Right ventricle myocardium superior (tissue), 1 donor: ENCODE results near the gene CTTNBP2. TPM values are rescaled to one million over a fixed set of nuclear protein-coding genes. Genes with fewer than 3 reads are reported as not detected.
A peak's percentile ranks its signal among the peaks of the same experiment; 100 is the strongest.

ENCODE experiments used
- ATAC-seq: fragments of 200-7000 bp; cut with Tn5 transposase; one replicate; pipeline ENCODE4 v1.9.1; 2020; ENCODE audit warnings: mild to moderate bottlenecking; ENCODE audit not compliant: poor library complexity
- DNase-seq: peaks from one replicate; pipeline ENCODE4 v3.0.0-alpha.2; 2020
- intact Hi-C: fragments of 100-400 bp; cut with DNase I; formaldehyde crosslinking; loops from one replicate; pipeline ENCODE4 v1.11.2; 2022
- long read RNA-seq: library from polyadenylated mRNA; unstranded; transcript quantifications from one replicate; pipeline ENCODE4 v2.0.0, GENCODE V29; 2021
- total RNA-seq: library from RNA; stranded (reverse); fragmentation: NEBNext Ultra II Directional; extraction: Animal tissue kit (Norgen Biotek cat#: 25700); gene quantifications from one replicate; pipeline ENCODE4 v1.2.1, GENCODE V29; 2021
- donor health status: DM: no; HTN: yes; CAD: no; lungs with severe emphysema.

CTTNBP2 gene, protein sequence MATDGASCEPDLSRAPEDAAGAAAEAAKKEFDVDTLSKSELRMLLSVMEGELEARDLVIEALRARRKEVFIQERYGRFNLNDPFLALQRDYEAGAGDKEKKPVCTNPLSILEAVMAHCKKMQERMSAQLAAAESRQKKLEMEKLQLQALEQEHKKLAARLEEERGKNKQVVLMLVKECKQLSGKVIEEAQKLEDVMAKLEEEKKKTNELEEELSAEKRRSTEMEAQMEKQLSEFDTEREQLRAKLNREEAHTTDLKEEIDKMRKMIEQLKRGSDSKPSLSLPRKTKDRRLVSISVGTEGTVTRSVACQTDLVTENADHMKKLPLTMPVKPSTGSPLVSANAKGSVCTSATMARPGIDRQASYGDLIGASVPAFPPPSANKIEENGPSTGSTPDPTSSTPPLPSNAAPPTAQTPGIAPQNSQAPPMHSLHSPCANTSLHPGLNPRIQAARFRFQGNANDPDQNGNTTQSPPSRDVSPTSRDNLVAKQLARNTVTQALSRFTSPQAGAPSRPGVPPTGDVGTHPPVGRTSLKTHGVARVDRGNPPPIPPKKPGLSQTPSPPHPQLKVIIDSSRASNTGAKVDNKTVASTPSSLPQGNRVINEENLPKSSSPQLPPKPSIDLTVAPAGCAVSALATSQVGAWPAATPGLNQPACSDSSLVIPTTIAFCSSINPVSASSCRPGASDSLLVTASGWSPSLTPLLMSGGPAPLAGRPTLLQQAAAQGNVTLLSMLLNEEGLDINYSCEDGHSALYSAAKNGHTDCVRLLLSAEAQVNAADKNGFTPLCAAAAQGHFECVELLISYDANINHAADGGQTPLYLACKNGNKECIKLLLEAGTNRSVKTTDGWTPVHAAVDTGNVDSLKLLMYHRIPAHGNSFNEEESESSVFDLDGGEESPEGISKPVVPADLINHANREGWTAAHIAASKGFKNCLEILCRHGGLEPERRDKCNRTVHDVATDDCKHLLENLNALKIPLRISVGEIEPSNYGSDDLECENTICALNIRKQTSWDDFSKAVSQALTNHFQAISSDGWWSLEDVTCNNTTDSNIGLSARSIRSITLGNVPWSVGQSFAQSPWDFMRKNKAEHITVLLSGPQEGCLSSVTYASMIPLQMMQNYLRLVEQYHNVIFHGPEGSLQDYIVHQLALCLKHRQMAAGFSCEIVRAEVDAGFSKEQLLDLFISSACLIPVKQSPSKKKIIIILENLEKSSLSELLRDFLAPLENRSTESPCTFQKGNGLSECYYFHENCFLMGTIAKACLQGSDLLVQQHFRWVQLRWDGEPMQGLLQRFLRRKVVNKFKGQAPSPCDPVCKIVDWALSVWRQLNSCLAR (N-terminal part only)
- total RNA-seq, result 2.0 TPM
- long read RNA-seq, partial matches to known transcripts, result 1 of 2 reads
- long read RNA-seq, other reads (novel, unspliced or antisense), result 1 of 2 reads

DNA sequence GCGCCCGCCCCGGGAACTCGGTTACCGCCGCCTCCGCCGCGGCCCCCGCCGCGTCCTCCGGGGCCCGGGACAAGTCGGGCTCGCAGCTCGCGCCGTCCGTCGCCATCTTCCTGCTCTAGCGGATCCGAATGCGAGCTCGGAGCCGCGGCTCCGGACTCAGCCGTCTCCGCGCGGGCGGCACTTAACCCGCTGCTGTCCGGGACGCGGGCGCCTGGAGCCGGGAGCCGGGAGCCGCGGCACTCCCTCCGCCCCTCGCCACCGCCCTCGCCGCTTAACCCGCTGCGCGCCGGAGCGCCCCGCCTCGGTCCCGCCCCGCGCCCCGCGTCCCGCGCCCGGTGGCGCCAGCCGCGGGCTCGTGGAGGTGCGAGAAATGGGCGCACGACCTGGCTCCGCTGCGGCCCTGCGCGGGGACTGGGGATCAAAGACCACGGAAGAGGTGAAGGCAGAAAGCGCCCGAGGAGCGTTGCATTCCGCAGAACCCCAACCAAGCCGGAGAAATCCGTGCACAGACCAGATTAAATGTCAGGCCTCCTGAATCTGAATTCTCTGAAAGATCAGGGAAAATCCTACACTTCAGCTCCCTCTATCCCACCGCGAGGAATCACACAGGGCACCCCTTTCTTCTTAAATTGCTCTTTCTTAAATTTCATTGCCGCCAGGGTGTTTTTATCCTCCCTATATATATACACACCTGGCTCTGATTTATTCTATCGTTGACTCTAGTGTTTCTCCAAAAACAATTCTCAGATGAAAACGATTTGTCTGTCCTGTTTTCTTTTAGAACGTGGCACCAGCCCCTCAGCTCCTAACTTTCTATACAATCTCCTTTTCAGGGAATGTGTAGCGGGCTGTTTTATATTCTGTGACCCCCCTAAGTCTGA is at the start of gene CTTNBP2:
Gene CTTNBP2 (minus strand): TSS at position 132 of the 881 bp plus-strand sequence. CDS start 26 bp downstream, at position 106.
- peak; percentile 93 for ATAC-seq
- intact Hi-C loops, result loop anchor here (10.0 kb wide), 1 partner anchor 119 kb away; no protein-coding TSS in a partner anchor

DNA sequence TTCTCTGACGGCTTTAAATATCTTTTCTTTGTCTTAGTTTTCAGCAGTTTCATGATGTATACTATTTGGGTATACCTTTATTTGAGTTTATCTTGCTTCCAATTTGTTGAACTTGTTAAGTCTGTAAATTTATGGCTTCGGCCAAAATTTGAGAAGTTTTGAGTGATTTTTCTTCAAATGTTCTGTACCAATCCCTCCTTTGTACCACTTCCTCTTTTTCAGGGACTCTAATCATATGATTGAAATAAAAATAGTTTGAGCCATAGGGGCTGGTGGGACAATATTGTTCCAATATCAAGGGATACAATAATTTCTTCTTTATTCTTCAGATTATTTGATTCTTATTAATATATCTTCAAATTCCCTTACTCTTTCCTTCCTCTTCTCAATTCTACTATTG is 43.1 kb upstream of the CTTNBP2 start:
- no peak for ATAC-seq
- DNase-seq, result no peak
- intact Hi-C loops, result no loop called here

More for the DNA sequence above, at the start of gene CTTNBP2:
- peak; percentile 79 for DNase-seq

DNA sequence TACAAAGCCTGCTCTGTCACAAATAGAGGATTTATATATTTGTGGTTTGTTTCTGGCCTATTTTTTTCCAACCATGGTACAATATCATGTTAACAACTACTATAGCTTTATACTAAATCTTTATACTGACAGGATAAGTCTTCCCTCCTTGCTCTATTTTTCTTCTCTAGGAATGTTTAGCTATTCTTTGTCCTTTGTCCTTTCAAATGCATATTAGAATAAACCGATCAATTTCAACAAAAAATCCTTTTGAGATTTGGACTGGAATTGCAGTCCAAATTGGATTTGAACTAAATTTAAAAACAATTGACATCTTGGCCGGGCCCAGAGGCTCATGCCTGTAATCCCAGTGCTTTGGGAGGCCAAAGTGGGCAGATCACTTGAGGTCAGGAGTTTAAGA is 39.2 kb upstream of the CTTNBP2 start:
- ATAC-seq (no peak), DNase-seq (no peak)
- intact Hi-C loops, result no loop called here

DNA sequence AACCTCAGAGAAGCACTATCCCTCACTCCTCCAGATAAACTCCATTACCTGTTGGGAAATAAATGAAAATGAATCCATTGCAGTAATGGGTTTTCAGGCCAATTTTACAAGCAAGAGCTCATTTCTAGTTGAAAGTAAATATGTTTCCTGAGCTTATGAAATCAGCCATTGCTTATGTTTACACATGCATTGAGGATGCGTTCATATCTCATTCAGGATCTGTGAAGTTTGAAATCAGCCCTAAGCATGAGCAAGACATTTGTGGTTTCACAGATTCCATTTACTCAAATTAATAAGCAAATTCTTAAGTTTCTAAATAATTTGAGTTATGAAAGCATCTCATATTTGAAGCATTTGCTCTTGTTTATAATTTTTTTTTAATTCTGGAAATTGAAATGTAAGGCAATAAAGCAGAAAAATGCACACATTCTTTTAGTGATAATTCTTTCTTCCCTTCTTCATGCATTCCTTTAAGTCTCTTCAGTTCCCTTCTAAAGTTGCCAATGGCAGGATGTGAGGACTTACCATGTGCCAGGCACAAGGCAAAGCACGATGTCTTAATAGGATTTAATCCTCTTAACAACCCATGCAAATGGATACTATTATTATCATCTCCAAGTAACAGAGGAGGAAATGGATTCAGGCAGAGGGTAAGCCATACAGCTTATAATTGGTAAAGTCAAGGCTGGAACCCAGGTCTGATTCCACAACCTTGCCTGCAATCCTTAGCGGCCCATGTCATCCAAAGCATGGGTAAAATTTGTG is 35.0 kb upstream of the CTTNBP2 start:
- no peak for ATAC-seq
- intact Hi-C loops, result no loop called here
- DNase-seq, result no peak

DNA sequence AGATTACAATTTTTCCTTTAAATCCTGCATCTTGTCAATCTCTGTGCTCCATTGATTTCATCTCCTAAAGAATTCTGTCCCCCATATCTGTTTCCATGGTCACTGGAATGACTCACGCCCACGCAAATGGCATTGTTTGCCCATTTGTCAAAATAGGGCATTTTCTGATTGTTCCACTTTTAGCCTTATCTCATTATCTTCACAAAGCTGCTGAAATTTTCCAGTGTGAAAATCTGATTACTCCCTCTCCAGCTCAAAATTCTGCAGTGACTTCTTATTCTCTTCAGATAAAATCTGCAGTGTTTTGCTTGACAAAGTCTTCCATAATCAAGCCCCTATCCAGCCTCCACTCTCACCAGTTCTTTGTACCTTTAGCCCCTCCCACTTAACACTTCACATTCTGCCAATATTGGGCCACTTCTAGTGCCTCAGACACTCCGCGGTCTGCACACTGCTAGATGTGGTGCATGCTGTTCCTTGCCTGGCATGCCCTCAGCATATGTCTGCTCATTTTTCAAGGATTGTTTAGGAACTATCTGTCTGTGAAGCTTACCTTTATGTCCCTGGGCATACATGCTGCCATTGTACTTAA is 33.9 kb upstream of the CTTNBP2 start:
- intact Hi-C loops, result no loop called here
- no peak for DNase-seq
- ATAC-seq, result no peak

DNA sequence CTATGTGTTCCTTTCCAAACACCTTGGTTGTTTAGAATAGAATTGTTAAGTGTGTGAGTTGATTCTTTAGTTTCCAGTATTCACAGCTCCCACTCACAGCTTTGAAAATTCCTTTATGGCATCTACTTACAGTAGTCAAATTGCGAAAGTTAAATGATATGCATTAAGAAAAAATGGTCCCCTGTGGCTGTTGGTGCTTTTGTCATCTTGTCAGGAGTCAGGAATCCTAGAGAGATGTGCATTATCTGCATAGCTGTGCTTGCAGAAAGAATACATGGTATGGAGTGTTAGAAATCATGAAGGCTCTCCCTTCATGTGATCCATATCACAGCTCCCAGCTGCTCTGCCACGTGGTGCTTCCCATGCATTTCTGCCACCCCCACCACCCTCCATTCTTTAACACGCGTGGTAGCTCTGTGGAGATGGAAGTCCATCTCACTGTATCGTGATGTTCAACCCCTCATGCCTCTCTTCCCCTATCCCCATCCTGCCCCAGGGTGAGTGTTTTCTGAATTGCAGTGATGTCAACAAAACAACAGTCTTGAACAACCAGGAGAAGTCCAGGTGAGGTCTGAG is 29.2 kb upstream of the CTTNBP2 start:
- intact Hi-C loops, result no loop called here
- DNase-seq, result no peak
- ATAC-seq, result no peak

DNA sequence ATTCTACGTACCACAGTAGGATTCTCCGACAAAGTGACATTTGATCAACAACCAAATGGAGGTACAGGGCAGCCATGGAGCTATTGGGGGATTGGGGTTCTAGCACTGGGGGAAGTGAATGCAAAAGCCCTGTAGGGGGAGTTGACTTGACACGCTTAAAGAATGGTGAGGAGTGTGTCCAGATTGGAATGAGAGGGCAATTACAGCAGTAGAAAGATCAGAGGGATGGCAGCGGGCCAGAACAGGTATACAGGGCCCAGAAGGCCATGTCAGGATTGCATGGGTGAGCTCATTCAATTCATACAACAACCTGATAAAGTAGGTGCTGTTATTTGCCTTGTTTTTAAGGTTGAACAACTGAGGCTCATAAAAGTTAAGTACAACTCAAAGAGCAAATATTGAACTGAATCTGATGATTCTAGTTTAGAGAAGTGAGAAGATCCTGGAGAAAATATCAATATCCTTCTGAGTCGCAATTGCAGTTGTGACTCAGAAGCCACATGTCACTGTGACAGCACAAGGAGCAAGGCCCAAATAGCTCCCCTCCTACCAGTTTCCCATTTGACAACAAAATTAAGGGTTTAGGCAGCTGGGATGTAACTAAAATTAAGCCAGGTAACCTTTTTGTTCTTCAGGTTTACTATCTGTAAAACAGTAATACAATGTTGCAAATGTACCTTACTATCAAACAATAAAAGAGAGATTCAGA is 28.0 kb upstream of the CTTNBP2 start:
- no peak for DNase-seq
- no peak for ATAC-seq
- intact Hi-C loops, result no loop called here

DNA sequence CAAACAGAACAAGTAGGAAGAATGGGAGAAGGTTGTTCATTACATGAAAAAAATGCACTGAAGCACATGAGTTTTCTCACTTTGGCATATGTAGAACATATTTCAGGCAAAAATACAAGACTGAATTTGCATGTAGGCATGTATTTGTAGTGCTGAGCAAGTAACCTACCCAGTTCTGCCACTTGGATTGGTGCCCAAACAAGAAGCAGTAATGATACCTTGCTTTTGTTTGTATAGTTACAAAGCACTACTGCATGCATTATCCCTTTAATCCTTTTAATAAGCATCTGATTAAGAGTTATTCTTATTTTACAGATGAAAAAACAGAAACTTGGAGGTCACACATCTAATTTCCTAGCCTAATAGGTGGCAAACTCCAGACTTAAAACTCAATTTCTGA is 23.1 kb upstream of the CTTNBP2 start:
- intact Hi-C loops, result no loop called here
- ATAC-seq (no peak), DNase-seq (no peak)

DNA sequence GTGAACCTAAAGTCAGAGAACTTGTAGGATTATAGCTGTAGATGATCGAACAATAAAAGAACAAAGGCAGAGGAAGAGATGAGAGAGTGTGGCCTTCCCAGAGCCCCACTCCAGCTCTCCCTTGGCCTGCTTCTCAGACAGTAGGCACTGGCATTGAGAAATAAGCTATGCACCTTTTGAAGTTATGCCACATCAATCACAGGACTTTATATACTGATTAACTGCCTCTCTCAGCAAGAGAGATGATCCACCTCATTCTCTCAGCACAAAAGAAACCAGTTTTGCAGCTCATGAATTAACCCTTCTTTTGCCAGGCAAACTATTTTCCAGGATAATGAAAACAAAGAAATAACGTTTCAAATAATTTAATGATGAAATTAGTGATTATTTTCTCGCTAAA is 22.0 kb upstream of the CTTNBP2 start:
- ATAC-seq, result no peak
- intact Hi-C loops, result no loop called here
- no peak for DNase-seq

DNA sequence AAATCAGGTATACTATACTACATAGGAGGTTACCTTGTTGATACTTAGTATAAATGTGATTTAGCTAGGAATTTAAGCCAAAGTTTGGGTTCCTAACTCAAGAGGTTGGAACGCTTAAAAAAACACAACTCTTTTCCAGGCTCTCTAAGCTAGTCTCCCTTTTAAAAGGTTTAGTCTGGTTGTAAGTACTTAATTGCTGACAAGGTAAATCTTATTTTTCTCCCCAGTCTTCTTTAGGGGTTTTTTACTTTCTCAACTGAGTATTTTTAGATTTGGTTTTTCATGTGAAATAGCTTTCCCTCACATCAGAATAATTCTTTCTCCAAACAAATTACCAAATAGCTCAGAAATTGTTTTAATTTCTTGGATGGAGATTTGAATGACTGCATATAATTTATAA is 20.8 kb upstream of the CTTNBP2 start:
- ATAC-seq (no peak), DNase-seq (no peak)
- intact Hi-C loops, result no loop called here

DNA sequence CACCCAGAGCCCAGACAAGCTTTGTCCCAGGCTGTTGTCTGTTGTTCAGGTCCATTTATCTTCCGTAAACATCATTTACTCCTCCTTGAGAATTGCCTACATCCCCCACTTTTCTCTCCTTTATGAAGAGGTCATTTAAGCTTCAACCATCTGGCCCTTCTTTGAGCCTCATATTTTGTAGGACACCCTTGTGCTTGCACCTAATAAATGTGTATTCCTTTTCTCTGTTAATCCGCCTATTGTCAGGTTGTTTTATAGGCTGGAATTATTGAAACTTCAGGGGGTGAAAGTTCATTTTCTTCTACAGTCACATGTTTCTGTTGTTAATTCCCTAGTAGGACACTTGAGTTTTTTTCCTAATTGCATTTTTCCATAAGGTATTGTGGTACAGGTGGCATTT is 19.6 kb upstream of the CTTNBP2 start:
- intact Hi-C loops, result no loop called here
- DNase-seq (no peak), ATAC-seq (no peak)

DNA sequence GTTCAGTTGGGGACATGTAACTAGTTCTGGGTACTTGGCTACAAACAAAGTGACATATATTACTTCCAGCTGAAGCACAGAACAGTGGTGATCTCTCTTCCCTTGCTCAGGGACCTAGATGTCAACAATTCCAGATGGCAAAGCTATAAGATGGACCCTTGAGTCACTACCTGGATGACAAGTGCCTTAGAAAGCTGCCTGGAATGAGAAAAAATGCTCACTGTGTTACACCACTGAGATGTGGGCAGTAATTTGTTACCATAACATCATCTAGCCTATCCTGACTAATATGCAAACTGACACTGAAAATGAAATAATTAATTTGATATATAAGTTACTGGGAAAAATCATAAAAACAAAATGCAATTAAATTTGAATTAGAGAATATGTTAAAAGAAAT is 16.4 kb upstream of the CTTNBP2 start:
- ATAC-seq, result no peak
- intact Hi-C loops, result no loop called here

DNA sequence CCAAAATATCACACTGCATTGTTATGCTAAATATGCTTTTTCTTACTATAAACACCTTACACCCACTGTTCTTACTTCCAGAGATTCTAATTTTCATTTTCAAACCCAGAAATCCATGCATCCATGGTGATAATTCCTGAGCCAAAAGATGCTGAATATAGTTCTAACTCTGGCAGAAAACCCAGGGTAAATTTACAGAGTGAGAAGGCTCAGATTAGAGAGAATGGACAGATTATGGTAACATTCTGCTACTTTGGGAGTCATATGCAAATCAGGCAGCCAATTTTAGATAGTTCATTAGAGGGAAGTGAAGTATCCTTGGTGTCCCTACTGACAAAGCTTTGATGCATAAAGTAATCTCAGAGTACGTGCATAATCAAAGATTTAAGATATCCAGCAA is 15.4 kb upstream of the CTTNBP2 start:
- DNase-seq (no peak), ATAC-seq (no peak)
- intact Hi-C loops, result no loop called here

More for the DNA sequence above, 16.4 kb upstream of the CTTNBP2 start:
- DNase-seq, result no peak

DNA sequence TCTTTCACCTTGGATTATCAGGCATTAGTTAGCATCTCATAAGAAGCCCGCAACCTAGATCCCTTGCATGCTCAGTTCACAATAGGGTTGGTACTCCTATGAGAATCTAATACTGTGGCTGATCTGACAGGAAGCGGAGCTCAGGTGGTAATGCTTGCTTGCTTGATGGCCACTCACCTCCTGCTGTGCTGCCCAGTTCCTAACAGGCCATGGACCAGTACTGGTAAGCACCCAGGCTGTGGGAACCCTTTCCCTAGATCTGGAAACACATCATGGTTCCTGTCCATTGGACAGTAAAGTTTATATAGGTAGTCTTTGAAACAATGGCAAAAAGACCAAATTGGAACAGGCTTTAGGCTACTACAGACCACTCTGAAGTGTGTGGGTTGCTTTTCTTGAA is 9.4 kb upstream of the CTTNBP2 start:
- ATAC-seq (no peak), DNase-seq (no peak)
- intact Hi-C loops, result no loop called here

DNA sequence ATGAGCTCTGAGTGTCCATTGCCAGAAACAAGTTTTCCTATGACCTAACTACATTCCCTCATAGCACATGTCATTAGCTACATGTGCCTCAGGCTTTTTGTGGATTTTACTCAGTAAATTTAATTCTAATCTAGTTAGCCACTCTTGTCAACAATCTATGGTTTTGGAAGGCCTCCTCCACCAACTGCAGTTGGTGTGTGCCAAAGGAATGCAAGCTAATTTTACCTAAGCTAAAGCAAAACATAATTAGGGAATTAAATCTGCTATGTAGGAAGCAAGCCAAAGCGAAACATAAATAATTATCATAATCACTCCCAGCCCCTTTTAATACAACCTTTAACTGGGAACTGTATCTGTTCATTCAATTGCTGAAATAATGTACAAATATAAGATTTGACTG is 3.5 kb upstream of the CTTNBP2 start:
- ATAC-seq (no peak), DNase-seq (no peak)
- intact Hi-C loops, result loop anchor here (10.0 kb wide), 1 partner anchor 122 kb away; no protein-coding TSS in a partner anchor

DNA sequence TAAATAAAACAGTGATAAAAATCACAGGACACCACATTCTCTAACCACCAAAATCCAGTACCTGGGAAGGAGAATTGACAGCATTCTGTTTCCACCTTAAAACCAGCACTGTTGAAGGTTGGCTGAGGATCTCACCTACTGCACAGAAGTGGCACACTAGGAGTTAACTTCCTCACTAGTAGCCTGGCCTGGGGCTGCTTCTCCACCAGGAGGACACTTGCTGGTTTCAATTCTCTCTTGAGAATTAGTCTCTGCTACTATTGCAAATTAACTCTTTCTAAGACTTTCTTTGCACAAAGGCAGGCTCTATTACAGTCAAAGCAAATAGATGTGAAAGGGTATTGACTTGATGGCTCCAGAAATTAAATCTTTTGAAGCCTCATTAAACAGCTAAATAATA is 2.3 kb upstream of the CTTNBP2 start:
- no peak for DNase-seq
- intact Hi-C loops, result loop anchor here (10.0 kb wide), 1 partner anchor 121 kb away; no protein-coding TSS in a partner anchor
- no peak for ATAC-seq
